Stimulated activated CD8-positive, alpha-beta memory T cell treated with anti-CD3 and anti-CD28 coated beads, Interleukin-12 subunit alpha, Interleukin-12 subunit beta, amount 100 ng/mL, for 4 hours (primary cell): Measurements from ENCODE around the gene RBL2.

Source experiments
- DNase-seq: peaks from one replicate; pipeline ENCODE4 v3.0.0-alpha.2; 2020; ENCODE audit warnings: low read depth

Gene RBL2

DNA sequence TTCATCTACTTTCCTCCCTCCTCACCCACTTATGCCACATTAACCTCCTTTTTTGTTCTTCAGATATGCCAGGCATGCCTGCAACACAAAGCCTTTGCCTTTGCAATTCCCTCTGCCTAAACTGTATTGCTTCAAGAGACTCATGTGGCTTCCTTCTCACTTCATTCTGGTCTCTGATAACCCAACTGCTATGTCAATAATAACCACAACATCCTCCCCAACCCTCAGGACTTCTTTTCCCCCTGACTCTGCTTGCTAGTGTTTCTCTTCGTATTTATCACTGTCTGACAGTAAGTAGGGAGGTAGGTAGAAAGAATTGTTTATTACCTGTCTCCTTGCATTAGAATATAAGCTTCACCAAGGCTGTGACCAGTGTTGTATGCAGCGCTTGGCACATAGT, 22.4 kb downstream of the RBL2 start:
- no peak for DNase-seq

DNA sequence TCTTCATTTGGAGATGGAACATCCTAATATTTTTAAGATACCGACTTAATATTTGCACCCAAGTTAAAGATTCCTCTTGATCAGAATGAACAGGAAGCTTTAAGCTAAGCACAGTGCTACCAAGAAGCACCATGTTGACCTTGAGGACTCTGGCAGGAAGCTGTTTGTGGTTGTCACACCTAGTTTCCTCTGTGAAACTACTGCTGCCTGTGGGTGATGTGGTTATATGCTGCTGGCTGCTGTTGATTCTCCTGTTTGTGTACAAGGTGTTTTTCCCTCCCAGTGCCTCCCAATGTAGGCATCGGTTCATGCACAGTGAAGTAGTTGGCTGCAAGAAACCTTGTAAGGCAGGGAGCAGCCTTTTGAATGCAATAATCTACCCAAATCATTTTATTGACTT, 23.4 kb downstream of the RBL2 start:
- peak; percentile 41 for DNase-seq

DNA sequence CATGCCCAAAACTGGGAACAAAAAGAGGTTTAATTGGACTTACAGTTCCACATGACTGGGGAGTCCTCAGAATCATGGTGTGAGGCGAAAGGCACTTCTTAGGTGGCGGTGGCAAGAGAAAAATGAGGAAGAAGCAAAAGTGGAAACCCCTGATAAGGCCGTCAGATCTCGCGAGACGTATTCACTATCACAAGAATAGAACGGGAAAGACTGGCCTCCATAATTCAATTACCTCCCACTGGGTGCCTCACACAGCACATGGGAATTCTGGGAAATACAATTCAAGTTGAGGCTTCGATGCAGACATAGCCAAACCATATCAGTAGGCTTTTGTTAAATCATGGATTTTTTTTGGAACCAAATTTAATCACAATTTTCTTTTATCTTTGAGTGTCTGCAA, 24.4 kb downstream of the RBL2 start:
- no peak for DNase-seq

DNA sequence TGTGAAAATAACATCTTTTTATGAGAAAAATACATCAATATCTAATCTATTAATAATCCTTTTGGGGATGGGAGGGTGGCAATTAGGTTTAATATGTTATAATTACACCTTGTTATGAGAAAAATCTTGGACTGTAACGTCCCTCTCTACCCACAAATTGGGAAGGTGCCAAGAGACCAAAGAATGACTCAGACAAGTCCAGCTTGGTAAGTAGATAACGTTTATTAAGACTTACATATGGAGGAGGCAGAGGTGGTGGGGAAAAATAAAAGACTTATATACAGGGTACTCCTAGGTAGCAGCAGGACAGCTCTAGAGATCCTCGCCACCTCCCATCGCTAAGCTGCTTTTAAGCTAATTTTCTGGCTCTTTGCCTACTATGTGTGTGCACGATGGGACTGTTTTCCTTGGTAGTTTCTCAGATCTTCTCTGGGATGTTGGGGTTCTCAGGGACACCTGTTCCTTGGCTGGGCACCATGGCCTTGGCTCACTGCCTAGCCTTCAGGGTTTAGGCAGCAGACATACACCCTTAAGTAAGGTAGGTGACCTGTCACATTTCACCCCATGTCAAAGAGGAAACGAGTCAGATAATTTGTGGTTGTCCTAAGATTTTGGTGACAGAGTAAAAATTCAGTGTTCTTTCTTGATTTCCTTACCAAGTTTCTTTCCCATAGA, 31.5 kb downstream of the RBL2 start:
- no peak for DNase-seq

DNA sequence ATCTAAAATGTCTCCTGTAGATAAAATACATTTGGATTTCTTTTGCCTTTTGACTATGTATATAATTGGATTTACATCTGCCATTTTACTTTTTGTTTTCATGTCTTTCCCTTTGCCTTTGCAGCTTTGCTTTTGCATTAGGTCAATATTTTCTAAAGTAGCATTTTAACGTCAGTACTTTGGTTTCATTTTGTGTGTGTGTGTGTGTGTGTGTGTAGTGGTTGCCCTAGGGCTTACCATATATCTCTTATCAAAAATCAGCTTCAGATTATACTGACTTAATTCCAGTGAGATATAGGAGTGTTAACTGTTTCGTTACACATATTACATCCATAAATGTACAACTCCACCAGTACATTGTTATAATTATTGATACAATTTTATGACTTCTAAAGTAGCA, 42.6 kb downstream of the RBL2 start:
- no peak for DNase-seq

DNA sequence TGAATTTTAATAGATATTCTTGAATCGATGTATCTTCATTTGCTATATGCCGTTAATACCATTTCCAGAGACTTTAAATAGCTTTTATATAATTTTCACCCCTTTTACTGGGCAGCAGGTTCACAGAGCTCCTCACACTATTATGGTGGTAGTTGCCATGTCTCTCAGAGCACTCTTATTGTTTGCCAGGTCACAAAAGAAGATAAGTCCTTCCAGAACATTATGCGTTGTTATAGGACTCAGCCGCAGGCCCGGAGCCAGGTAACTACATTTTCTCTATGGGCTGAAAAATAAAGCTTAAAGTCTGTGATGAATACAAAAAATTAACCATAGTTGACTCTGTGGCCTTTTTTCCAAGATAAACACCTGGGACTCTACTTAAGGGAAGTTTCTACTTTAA, 44.7 kb downstream of the RBL2 start:
- no peak for DNase-seq

DNA sequence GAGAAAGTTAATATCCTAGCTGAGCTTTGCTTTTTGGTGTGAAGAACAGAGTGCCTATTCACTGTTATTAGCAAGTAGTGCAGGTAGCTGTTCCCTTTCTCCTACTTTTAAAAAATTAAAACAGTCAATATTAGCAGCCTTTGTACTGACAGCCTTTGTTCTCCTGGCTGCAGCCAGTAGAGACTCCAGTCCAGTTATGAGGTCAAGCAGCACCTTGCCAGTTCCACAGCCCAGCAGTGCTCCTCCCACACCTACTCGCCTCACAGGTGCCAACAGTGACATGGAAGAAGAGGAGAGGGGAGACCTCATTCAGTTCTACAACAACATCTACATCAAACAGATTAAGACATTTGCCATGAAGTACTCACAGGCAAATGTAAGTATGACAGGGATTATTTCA, 46.1 kb downstream of the RBL2 start:
- no peak for DNase-seq

DNA sequence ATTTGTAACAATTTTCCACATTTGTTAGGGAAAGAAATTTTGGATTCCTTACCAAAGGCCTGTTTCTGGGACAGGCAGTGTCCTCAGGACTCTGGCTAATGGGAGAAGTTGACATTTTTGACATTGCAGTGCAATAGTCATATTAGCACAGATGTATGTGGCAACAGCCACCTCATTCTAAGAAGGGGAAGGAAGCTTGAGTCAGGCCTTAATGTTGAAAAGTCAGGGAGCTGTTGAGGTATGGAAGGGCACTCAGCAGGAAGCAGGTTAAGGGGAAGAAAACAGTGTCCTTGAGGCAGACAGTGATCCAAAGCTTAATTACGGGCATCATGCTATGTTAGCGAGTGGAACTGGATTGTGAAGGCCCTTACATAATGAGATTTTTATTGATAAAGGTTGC, 47.9 kb downstream of the RBL2 start:
- no peak for DNase-seq

DNA sequence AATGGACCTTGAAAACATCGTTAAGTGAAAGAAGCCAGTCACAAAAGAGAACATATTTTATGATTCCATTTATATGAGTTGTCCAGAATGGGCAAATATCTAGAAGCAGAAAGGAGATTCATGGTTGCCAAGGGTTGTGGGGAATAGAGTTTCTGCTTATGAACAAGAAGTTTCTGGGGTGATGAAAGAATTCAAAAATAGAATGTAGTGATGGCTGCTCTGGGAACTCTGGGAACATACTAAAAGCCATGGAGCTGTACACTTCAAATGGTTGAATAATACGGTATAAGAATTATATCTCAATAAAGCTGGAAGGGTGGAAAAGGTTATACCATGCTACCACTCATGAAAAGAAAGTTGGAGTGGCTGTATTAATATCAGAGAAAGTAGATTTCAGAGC, 50.3 kb downstream of the RBL2 start:
- no peak for DNase-seq

DNA sequence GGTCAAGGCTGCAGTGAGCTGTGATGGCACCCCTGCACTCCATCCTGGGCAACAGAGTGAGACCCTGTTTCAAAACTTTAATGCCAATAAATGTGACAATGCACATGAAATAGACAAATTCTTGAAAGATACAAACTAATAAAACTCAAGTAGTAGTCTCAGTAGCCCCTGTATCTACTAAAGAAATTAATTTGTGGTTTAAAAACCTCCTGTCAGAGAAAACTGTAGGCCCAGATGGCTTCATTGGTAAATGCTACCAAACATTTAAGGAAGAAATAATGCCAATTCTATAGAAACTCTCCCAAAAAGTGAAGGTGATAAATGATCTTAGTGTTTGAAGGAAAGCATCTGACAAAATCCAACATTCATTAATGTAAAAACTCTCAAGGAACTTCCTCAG, 52.0 kb downstream of the RBL2 start:
- DNase-seq = no peak

DNA sequence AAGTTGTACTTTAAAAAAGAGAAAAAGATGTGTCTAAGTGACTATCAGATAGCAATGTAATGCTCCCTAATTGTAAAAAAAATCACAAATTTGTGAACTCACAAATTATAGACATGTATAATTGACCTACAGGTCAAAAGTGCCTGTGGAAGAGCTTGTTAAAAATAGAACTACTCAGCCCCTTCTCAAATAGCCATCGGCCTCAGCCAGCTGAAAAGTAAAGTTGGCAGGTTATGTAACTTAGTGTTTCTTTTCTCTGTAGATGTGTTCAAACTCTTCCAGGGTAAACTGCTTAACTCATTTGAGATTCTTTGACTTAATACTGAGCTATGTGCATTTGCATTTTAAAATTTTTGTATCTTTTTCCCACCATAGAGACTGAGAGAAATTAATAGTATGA, 55.5 kb downstream of the RBL2 start:
- DNase-seq = no peak

DNA sequence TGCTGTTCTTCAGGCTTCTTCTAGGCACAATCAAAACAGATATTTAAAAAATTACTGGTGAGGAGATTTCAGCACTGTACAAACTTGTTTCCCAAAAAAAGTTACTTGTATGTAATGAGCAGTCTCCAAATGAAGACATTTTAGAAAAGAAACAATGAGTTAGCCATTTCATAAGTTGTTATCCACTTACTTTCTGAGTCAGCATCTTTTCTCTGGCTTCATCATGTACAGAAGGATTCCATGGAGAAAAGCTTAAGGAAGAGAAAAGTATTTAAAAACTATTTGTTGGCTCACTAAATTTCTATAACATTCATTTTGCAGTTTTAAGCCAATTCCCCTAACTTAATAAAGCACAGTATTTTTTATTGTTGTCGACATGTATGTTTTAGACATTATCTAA, 58.2 kb downstream of the RBL2 start:
- no peak for DNase-seq

DNA sequence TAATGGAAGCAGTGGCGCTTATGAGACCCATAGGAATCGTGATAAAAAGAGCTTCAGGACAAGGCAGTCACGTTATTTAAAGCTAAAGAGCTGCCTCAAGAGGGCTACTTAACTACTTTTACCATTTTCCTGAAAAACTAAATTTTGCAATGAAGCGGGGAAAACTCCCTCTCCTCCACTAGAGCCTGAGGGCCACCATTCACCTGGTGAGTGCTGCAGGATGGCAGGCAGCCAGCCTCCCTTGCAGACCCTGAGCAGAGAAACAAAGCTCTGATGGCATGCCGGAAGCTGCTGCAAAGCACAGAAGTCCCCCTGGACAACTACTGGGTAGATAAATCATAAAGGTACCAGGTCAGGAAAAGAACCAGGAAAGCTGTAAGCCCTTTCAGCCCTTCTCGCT, 60.4 kb downstream of the RBL2 start:
- DNase-seq = no peak

DNA sequence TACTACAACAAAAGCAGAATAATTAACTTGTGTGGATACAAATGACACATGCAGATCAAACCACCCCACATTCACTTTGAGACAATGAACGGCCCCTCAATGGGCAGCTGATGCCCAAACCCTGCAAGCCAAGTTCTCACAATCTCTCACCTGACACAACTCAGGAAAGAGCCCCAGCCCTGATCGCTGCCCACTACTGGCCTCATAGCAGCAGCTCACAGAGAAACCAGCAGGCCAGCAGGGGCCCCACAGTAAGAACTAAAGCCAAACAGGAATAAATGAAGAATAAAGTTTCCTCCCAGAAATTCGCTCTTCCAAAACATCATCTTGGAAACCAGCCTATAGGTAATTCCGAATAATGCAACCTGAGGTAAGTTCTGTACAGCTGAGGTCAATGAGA, 61.1 kb downstream of the RBL2 start:
- DNase-seq = no peak

DNA sequence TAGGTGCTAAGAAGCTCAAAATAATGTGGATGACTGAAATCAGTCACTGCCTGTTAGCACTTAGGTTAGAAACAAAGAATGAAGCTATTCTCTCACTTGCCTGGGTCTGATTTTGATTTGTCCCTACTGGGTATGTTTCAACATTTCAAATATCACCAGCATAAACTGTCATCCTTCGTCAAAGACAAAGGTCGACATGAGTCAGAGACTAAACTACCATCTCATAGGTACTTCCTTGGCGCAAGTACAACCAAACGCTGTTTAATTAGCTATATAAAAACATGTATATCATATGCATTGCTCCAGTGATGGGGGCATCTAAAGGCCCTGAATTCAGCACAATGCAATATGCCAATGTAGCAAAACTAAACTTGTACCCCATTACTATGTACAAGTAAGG, 64.7 kb downstream of the RBL2 start:
- DNase-seq = no peak

DNA sequence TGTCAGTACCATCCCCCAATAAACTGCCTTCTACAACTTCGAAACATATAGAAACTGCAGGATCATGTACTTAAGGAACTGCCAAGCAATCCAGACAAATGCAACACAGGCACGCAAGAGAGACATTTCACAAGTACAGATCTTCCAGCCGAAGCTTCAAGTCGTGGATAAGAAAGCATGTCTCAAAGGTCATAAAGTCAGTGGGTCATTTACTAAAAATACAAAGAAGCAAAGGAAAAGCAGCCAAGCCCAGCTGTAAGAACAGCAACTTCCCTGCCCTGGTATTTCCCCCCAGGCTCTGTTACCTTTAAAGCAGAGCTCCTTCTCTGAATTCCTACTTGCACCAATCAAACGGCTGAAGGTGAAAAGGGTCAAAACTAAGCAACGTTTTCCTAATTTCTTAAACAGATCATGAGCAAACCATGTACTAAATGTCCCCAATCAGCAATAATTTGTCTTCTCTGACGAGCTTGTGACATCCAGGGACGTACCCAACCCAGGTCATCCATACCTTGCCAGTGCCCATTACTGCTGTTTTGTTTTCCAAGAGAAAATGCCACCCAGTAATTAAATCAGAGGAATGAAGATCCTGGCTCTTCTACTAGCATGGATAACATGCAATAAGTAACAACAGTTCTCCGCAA, 67.1 kb downstream of the RBL2 start:
- no peak for DNase-seq

DNA sequence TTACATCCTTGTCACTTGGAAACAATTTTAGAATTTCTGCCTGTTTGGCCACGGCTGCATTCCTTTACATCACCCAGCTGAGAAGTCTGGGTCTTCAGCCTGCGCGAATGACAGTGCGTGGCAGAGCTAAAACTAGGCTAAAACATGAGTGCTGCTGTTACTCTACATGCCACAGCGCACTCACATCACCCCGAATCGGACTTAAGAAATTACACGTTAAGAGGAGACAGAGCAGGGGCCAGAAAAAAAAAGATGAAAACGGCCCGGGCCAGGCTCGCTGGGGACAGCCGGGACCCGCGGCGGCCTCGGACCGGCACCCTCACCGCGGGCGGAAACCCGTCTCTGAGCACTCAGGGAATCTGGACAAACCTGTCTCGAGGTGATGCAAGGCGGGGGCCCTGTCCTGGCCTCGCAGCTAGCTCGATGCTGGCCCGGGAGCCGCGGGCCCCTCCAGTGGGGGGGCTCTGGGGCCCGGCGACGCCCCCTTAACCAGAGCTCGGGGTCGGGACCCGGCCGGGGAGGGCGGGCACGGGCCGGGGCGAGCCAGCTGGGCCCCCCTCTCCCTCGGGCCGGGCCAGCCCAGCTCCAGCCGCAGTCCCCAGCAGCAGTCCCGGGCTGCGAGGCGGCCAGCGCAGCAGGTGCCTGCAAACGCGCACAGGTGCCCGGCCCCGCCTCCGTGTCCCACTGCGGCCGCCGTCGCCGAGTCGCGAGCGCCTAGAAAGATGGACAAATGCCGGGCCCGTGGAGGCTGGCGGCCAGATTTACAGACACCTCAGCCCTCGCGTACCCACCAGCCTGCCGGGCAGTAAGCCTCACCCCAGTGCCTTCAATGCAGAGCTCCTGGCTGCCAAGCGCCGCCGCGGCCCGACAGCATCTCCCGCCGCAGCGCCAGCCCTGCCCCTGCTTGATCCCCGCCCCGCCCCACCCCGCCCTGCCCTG, 68.3 kb downstream of the RBL2 start, which contains the start of gene AKTIP:
Gene AKTIP (minus strand): TSS at position 879 of the 939 bp plus-strand sequence. CDS start 2,950 bp downstream, outside the sequence.
- peak; percentile 16 for DNase-seq

DNA sequence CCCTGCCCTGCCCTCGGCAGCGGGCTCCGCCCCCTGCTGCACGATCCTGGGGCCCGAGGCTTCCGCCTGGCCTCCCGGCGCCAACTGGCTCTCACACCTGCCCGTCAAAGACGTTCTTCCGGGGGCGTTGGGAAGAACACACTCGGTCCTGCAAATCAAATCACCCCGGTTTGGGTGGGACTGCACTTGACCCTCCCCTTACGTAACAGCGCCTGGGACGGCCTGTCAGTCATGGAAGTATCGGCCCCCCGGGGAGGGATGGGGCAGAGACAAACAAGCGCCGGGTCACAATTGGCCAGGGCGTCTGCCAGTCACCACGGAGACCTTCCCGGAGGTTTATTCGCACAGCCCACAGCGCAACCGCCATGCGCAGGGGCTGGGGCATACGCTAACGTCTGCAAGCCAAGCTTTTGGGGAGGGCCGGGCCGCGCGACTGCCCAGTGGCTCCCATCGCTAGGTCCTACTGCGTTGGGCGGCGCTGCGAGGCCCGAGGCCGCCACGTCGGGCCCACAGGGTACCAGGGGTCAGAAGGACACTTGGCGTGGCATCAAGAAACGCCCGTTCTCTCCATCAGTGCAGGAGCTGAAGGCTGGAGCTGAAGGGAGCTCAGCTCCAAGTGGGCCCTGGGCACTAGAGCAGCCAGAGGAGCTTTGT, 69.1 kb downstream of the RBL2 start:
- peak; percentile 99 for DNase-seq

DNA sequence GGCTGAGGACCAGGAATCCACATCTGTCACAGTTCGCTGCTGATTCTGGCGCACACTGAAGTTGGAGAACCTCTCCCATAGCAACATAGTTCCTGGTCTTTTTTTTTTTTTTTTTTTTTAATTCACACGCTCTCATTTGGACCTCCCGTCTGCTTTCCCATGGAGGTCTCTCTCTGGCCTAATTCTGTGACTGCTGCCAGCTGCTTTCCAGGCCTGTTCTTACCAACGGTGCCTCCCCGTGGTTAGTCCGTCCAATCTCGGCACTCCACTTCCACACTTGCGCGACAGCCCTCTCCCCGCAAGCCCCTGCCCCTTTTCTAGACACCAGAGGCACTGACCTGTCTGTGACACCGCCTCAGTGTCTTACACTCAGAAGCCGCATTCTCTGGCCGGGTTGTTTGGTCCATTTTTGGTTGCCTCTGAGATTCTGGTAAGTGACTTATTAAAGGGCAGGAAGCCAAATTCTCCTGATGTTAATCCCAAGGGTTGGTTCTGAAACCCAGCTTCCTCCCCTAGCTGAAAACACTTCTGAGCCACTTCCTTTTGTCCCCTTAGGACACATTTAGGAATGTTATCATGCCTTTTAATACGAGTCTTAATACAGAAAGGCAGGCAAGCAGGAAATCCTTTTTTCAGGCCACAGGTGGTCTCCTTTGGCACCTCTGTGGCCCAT, 69.9 kb downstream of the RBL2 start:
- DNase-seq = no peak

DNA sequence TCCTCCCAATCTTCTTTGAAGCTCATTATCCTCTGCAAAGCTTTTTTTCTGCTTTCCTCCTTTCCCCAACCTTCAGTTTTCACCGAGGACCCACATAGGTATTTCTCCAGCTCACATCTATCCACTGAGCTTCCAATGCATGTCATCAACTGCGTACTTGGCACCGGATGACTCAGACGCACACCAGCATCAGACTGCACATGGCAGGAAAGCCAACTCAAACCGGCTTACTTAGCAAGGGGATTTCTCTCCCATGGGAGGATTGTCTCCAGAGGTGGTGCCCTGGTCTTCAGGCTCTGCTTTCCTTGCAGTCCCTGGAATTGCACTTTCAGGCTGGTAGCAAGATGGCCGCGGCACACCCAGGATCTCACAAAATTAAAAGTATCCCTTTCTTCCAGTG, 70.4 kb downstream of the RBL2 start:
- DNase-seq = no peak

DNA sequence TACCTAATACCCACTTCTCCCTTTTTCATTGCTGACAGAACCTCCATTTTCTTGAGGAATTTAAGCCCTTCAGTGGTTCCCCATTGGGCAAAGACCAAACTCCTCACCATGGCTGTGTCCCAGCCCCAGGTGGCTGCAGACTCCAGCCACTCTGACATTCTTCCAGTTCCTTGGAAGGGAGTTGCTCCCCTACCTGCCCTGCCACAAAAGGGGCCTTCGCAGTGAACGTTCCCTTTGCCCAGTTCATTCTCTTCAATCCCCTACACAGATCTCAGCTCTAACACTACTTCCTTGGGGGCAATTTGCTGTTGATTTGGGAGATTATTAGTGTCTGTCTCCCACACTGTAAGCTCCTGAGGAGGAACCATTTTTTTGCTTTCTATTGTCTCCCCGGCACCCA, 72.0 kb downstream of the RBL2 start:
- DNase-seq = no peak
